GM19193 (cell line): ENCODE data around the gene RYR2.

Experiments
- POLR2A ChIP-seq: IDR thresholded peaks from 4 replicates; pipeline ENCODE4 v1.6.1; 2011; ENCODE audit not compliant: insufficient read depth, insufficient read length; ENCODE audit errors: extremely low read depth

Gene RYR2

GRCh38 chr1:237181743-237182317, 139.8 kb downstream of the RYR2 start:
- no peak for TF ChIP-seq POLR2A

DNA sequence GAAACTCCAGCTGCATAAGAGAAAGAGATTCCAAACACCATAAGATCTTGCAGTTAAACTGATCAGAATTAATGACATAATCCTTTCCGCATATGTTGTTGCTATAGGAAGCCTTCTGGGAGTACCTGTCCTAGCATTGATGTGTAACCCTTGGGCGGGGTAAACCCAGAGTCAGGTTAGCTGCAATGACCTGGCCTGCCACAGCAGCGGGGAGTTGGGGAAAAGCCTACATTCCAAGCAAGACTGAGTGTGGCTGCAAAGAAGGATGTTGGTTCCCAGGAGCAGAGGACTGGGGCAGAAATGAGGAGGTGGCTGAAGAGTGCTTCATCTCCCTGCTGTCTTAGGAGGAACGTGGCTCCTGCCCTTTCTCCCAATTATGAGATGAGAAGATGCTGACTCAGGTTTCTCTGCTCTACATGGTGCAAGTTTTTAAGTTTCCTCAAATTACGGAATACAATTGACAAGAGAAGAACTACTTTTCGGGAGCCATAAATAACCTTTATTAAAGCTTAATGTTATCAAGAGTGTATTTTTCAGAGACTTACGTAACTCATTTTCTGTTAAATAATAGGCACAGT, 142.1 kb downstream of the RYR2 start:
- no peak for TF ChIP-seq POLR2A

DNA sequence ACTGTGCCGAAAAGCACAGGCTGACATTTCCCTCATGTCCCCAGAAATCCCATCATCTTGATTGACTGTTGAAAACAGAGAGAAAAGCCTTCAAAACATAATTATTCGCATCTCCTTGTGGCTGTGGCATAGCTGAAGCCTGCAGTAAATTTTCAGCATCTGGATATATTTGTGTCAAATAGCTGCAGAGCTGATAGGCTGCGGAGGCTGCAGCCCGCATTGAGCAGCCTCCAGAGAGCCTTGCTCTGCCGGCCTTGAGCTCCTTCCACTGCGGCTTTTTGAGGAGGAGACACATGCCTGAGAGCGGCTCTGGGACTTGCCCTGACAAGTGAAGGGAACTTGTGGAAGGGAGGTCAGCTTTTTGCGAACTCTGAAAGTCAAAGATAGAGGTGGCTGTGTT, 144.7 kb downstream of the RYR2 start:
- no peak for TF ChIP-seq POLR2A

DNA sequence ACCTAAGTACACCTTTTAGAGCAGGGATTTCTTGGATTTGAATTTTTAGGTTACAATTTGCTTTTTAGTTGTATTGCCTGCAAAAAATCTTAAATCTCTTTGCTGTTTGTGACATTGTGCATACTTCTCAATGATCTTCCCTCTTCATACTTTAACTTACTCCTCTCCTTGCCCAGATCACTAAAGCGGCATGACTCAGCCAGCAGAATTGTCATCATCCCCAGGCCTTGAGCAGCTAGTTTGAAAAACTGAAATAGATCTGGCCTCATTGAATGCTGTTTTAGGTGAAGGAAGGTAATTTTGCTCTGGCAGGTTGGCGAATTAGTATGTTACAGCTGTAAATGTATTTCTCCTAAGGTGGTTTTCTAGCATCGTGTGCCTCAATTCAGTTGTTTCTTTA, 145.9 kb downstream of the RYR2 start:
- no peak for TF ChIP-seq POLR2A

DNA sequence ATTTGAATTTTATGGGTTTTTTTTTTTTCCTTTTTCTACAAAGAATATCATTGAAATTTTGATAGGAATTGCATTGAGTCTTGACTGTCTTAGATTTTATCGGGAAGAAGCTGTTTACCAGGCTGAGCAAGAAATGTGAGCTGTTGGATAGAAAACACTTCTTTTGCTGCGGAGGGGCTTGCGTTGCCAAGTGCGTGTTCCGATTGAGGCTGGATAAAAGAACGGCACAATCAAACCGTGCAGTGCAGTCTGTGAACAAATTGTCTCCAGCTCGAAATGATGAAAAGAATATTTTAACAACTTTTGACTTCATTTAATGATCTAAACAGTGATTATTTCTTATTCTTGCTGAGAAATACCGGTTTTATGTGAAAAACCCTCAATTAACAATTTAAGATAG, 149.4 kb downstream of the RYR2 start:
- no peak for TF ChIP-seq POLR2A

- no peak for TF ChIP-seq POLR2A
Measured at GRCh38 chr1:237197470-237198425, 155.8 kb downstream of the RYR2 start.

GRCh38 chr1:237199026-237199425, 157.0 kb downstream of the RYR2 start:
- TF ChIP-seq POLR2A = no peak

- no peak for TF ChIP-seq POLR2A
Measured at GRCh38 chr1:237201155-237201554, 159.2 kb downstream of the RYR2 start.

DNA sequence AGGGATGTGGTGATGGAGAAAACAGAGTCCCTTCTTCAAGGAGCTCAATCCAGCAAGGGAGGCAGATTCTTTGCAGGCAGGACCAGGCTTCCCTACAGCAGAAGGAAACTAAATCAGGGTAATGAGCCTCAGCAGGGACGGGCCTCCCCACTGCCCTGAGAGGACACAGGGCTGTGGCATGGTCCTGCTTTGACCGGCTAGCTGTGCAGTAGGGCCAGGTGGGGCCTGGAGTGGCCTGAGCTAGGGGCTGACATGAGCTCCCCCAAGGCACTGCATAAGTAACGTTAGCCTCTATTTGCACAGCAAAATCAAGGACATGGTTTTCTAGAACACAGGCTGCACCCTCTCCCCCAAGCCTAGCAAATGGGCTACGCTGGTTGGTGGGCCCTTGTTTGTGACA, 162.9 kb downstream of the RYR2 start:
- no peak for TF ChIP-seq POLR2A

- no peak for TF ChIP-seq POLR2A
Measured at GRCh38 chr1:237205400-237206064, 163.5 kb downstream of the RYR2 start.

DNA sequence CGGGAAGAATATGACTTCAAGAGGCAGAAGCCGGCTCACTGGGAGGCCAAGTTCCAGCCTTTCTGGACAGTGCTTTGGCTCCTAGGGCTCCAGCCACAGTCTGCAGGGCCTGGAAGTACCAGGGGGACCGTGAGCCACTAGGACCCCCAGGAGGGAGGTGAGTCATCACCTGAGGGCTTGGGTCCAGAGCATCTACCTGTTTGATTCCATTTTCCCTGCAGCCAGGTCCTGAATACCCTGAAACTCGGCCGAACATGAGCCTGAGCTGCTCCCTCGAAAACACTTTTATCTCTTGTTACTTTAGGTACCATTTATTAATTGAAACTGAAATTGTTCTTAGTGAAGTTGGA, 164.1 kb downstream of the RYR2 start:
- no peak for TF ChIP-seq POLR2A

DNA sequence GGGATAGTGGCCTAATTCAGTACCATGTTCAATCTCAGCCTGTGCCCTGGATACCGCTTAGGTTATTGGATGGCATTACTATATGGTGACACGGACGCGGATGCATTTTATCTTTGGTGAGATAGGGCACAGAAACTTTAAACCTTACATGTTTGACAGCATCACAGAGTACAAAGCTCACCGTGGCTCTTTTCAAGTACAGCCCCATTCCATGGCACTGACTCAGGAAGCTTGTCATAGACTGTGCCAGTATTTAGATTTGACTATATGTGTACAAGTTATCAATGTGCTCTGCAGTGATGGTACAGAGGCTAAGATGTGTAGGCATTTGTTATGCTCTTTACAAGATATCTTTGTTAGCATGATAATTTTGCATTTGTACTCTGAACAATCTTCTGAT, 169.0 kb downstream of the RYR2 start:
- TF ChIP-seq POLR2A = no peak

DNA sequence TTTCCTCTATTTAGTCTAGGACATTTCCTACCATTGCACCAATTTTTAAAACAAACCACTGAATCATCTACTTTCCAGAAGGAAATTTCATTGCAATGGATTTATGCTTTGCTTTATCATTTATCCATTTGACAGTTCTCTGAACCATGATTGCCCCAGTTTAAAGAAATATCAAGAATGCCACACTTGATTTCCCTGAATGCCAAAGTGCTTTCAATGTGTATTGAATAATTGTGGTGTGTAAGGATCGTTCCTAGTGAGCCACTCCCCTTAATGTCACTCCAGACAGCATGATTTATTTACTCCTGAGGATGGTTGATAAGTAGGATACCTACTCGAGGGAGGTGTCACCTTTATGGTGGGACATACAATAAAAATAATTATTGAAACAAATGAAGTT, 169.6 kb downstream of the RYR2 start:
- TF ChIP-seq POLR2A = no peak

- TF ChIP-seq POLR2A = no peak
Measured at GRCh38 chr1:237219751-237220642, 178.0 kb downstream of the RYR2 start.
